ENCODE results near the gene CGB7. TPM values are rescaled to one million over a fixed set of nuclear protein-coding genes. Genes with fewer than 3 reads are reported as not detected.
"Not testable (repeated sequence)": the region's sequence is repeated elsewhere in the genome, so short reads cannot be mapped to it uniquely, and the experiment has no call there.

Gene CGB7
- total and polyA plus RNA-seq, 9 of the 15 experiments (the other 6 are each of a cell fraction or from before 2014, with no cell fraction given) = not detected

- H3K4me2 ChIP-seq (ENCODE audit: insufficient read depth, low read length); H3K4me1 ChIP-seq (replicated peaks in 1 of 2; ENCODE audit: control insufficient read depth in 2 of 2, insufficient read depth in 2 of 2, low read length in 2 of 2); H3K36me3 ChIP-seq (ENCODE audit: control insufficient read depth, insufficient read depth, low read length); H2AFZ ChIP-seq (ENCODE audit: low read depth, low read length); H4K20me1 ChIP-seq (replicated peaks; ENCODE audit: control insufficient read depth, insufficient read depth, low read length); intact Hi-C loops (cut with micrococcal nuclease); H3K4me3 ChIP-seq; H3K9ac ChIP-seq (ENCODE audit: insufficient read depth in 1 of 2, low read depth in 2 of 2, low read length in 2 of 2); H3K9me3 ChIP-seq (replicated peaks; ENCODE audit: control insufficient read depth, insufficient read depth, low read depth, low read length); H3K27ac ChIP-seq (ENCODE audit: extremely low read depth, low read depth, low read length); BruUV-seq (replicated peaks); DNase-seq (ENCODE audit: extremely low read depth in 1 of 4, low spot score in 3 of 4); H3K27me3 ChIP-seq (ENCODE audit: control insufficient read depth in 2 of 2, insufficient read depth in 2 of 2, low read length in 2 of 2); ATAC-seq; H3K9me1 ChIP-seq (ENCODE audit: control insufficient read depth, insufficient read depth, low read length); H3K79me2 ChIP-seq (ENCODE audit: control insufficient read depth, insufficient read depth, low read length); in situ Hi-C loops (cut with MboI); FAIRE-seq; CTCF ChIA-PET (ENCODE audit: low intra/inter-chr PET ratio); POLR2A ChIA-PET: not testable (repeated sequence)
- WGBS (ENCODE audit: insufficient coverage, low coverage, missing lambda C conversion rate) = 30% methylated on average over 4 of the region's 8 CpGs
Measured at GRCh38 chr19:49030323-49030722, 27.2 kb downstream of the CGB7 start.

DNA sequence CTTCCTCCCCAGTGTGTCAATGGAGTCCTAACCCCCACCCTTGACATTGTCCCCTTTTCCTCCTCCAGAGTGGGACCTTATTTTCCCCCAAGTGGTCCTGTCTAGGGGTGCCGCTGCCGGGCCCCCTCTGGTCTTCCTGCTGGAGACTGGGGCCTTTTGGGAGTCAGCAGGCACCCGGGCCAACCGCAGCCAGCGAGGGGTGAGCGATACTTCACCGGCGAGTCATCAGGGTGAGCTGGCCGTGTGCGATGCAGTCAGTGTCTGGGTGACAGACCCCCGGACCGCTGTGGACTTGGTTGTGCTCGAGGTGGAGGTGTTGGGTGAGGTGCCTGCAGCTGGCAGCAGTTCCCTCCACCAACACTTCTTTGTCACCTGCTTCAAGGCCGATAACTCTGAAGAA, 27.8 kb downstream of the CGB7 start:
- H4K20me1 ChIP-seq (replicated peaks; ENCODE audit: control insufficient read depth, insufficient read depth, low read length); H3K4me1 ChIP-seq (replicated peaks in 1 of 2; ENCODE audit: control insufficient read depth in 2 of 2, insufficient read depth in 2 of 2, low read length in 2 of 2); H3K79me2 ChIP-seq (ENCODE audit: control insufficient read depth, insufficient read depth, low read length); CTCF ChIA-PET (ENCODE audit: low intra/inter-chr PET ratio); H3K9ac ChIP-seq (ENCODE audit: insufficient read depth in 1 of 2, low read depth in 2 of 2, low read length in 2 of 2); DNase-seq (ENCODE audit: extremely low read depth in 1 of 4, low spot score in 3 of 4); BruUV-seq (replicated peaks); H2AFZ ChIP-seq (ENCODE audit: low read depth, low read length); intact Hi-C loops (cut with micrococcal nuclease); H3K27ac ChIP-seq (ENCODE audit: extremely low read depth, low read depth, low read length); POLR2A ChIA-PET; H3K4me3 ChIP-seq; H3K9me3 ChIP-seq (replicated peaks; ENCODE audit: control insufficient read depth, insufficient read depth, low read depth, low read length); H3K4me2 ChIP-seq (ENCODE audit: insufficient read depth, low read length); in situ Hi-C loops (cut with MboI); H3K36me3 ChIP-seq (ENCODE audit: control insufficient read depth, insufficient read depth, low read length); ATAC-seq; H3K9me1 ChIP-seq (ENCODE audit: control insufficient read depth, insufficient read depth, low read length); FAIRE-seq; H3K27me3 ChIP-seq (ENCODE audit: control insufficient read depth in 2 of 2, insufficient read depth in 2 of 2, low read length in 2 of 2): not testable (repeated sequence)
- 48% methylated on average over 7 of the region's 14 CpGs for WGBS (ENCODE audit: insufficient coverage, low coverage, missing lambda C conversion rate)

DNA sequence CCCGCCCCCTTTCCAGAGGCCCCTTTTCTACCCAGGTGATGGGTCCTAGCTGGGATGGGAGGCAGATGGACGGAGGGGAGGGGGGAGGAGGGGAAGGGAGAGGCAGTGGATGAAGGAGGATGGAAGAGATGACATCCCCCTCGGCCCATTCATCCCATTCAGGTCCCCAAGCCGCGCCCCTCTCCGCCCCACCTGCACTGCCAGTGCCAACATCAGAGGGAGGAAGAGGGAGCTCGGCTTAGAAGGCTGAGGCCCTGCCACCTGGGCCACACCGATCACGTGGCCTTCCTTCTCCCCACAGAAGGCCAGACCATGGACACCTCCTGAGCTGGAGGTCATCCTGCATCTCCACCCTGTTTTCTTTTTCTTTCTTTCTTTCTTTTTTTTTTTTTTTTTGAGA, 28.9 kb downstream of the CGB7 start:
- not testable (repeated sequence) for H3K4me1 ChIP-seq (replicated peaks in 1 of 2; ENCODE audit: control insufficient read depth in 2 of 2, insufficient read depth in 2 of 2, low read length in 2 of 2)

DNA sequence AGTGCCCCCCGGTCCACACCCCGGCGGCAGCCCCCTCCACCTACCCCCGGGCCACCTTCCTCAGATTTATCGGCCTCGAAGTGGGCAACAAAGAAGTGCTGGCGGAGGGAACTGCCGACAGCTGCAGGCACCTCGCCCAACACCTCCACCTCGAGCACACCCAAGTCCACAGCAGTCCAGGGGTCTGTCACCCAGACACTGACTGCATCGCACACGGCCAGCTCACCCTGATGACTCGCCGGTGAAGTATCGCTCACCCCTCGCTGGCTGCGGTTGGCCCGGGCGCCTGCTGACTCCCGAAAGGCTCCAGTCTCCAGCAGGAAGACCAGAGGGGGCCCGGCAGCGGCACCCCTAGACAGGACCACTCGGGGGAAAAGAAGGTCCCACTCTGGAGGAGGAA, 31.9 kb downstream of the CGB7 start:
- H2AFZ ChIP-seq (ENCODE audit: low read depth, low read length); in situ Hi-C loops (cut with MboI); H3K36me3 ChIP-seq (ENCODE audit: control insufficient read depth, insufficient read depth, low read length); H4K20me1 ChIP-seq (replicated peaks; ENCODE audit: control insufficient read depth, insufficient read depth, low read length); H3K4me2 ChIP-seq (ENCODE audit: insufficient read depth, low read length); H3K9ac ChIP-seq (ENCODE audit: insufficient read depth in 1 of 2, low read depth in 2 of 2, low read length in 2 of 2); H3K27me3 ChIP-seq (ENCODE audit: control insufficient read depth in 2 of 2, insufficient read depth in 2 of 2, low read length in 2 of 2); intact Hi-C loops (cut with micrococcal nuclease); H3K4me3 ChIP-seq; H3K27ac ChIP-seq (ENCODE audit: extremely low read depth, low read depth, low read length); POLR2A ChIA-PET; ATAC-seq; BruUV-seq (replicated peaks); FAIRE-seq; H3K9me1 ChIP-seq (ENCODE audit: control insufficient read depth, insufficient read depth, low read length); H3K79me2 ChIP-seq (ENCODE audit: control insufficient read depth, insufficient read depth, low read length); DNase-seq (ENCODE audit: extremely low read depth in 1 of 4, low spot score in 3 of 4); H3K9me3 ChIP-seq (replicated peaks; ENCODE audit: control insufficient read depth, insufficient read depth, low read depth, low read length); CTCF ChIA-PET (ENCODE audit: low intra/inter-chr PET ratio): not testable (repeated sequence)
- WGBS (ENCODE audit: insufficient coverage, low coverage, missing lambda C conversion rate) = 34% methylated on average over 7 of the region's 23 CpGs
- H3K4me1 ChIP-seq (replicated peaks in 1 of 2; ENCODE audit: control insufficient read depth in 2 of 2, insufficient read depth in 2 of 2, low read length in 2 of 2) = peaks cover 6 to 11% of the 10 kb centered on the region in 2 experiments; a peak in 4 of 5 replicates

More for the DNA sequence above, 28.9 kb downstream of the CGB7 start:
- H3K79me2 ChIP-seq (ENCODE audit: control insufficient read depth, insufficient read depth, low read length); H3K27me3 ChIP-seq (ENCODE audit: control insufficient read depth in 2 of 2, insufficient read depth in 2 of 2, low read length in 2 of 2); H3K4me2 ChIP-seq (ENCODE audit: insufficient read depth, low read length); in situ Hi-C loops (cut with MboI); H4K20me1 ChIP-seq (replicated peaks; ENCODE audit: control insufficient read depth, insufficient read depth, low read length); H3K9me3 ChIP-seq (replicated peaks; ENCODE audit: control insufficient read depth, insufficient read depth, low read depth, low read length); H3K27ac ChIP-seq (ENCODE audit: extremely low read depth, low read depth, low read length); DNase-seq (ENCODE audit: extremely low read depth in 1 of 4, low spot score in 3 of 4); CTCF ChIA-PET (ENCODE audit: low intra/inter-chr PET ratio); H3K9ac ChIP-seq (ENCODE audit: insufficient read depth in 1 of 2, low read depth in 2 of 2, low read length in 2 of 2); H2AFZ ChIP-seq (ENCODE audit: low read depth, low read length); BruUV-seq (replicated peaks); H3K9me1 ChIP-seq (ENCODE audit: control insufficient read depth, insufficient read depth, low read length); H3K4me3 ChIP-seq; H3K36me3 ChIP-seq (ENCODE audit: control insufficient read depth, insufficient read depth, low read length); FAIRE-seq; ATAC-seq; intact Hi-C loops (cut with micrococcal nuclease): not testable (repeated sequence)
- POLR2A ChIA-PET = interaction anchor here (0.6 to 0.8 kb wide), 2 partner anchors 9 to 47 kb away, joined by 3 read pairs; no protein-coding TSS in a partner anchor
- WGBS (ENCODE audit: insufficient coverage, low coverage, missing lambda C conversion rate) = 20% methylated on average over 1 of the region's 9 CpGs
